Pancreas (tissue), 10 donors: ENCODE results near the gene BMPR1B. TPM values are rescaled to one million over a fixed set of nuclear protein-coding genes. Genes with fewer than 3 reads are reported as not detected.

Experiments used
- ATAC-seq, 4 donors: fragments of 200-7000 bp; cut with Tn5 transposase; one replicate each; pipeline versions ENCODE4 v1.8.0 to v1.9.1; 2020; ENCODE audit warnings: mild to moderate bottlenecking in 4 of 4, moderate library complexity in 4 of 4
- DNase-seq, 6 donors: peaks; one replicate each; pipeline ENCODE4 v3.0.0-alpha.2; 2020
- FAIRE-seq: peaks from 2 replicates; lab custom pipeline; 2012; peaks lifted over from hg19 to GRCh38; lab: Jason Lieb, UNC
- H3K27ac ChIP-seq, 4 donors: fragments of 200-600 bp; sonication (generic); 1 replicate in 3 of 4; 2 replicates in 1 of 4; pipeline versions ENCODE4 v1.5.0 to v1.8.0; 2020
- H3K27me3 ChIP-seq, 4 donors: fragments of 200-600 bp; one replicate each; pipeline ENCODE4 v1.8.0; 2021
- H3K36me3 ChIP-seq, 3 donors: fragments of 200-600 bp; sonication (generic) in 1 of 3; one replicate each; pipeline versions ENCODE4 v1.5.0 to v1.8.0; 2020 to 2021
- H3K4me1 ChIP-seq, 3 donors: fragments of 200-600 bp; one replicate each; pipeline ENCODE4 v1.8.0; 2021
- H3K4me3 ChIP-seq, 4 donors: fragments of 200-600 bp; sonication (generic) in 2 of 4; one replicate each; pipeline versions ENCODE4 v1.5.0 to v1.8.0; 2020 to 2021
- H3K9me3 ChIP-seq, 4 donors: fragments of 200-600 bp; one replicate each; pipeline ENCODE4 v1.8.0; 2021
- WGBS, 2 donors: extraction: QIAGEN DNeasy Blood & Tissue Kit; methylation state at CpG; one replicate each; pipeline ENCODE4 v1.1.7; 2013; 5-methylcytosine and 5-hydroxymethylcytosine counted together
- intact Hi-C, 3 donors: fragments of 100-400 bp; cut with DNase I; formaldehyde crosslinking; loops; one replicate each; pipeline versions ENCODE4 v1.11.1 to v1.14.2; 2022
- polyA plus RNA-seq, 2 donors: library from polyadenylated mRNA; stranded (reverse); fragments of 200-250 nt; gene quantifications; one replicate each; pipeline ENCODE4 v1.2.3, GENCODE V29; 2013
- total RNA-seq, 6 donors: library from RNA; stranded (reverse); fragmentation: NEBNext Ultra II Directional in 4 of 6; extraction: Animal tissue kit (Norgen Biotek cat#: 25700) in 4 of 6; gene quantifications; one replicate each; pipeline versions ENCODE4 v1.2.1 to v1.2.4, GENCODE V29; 2021 to 2023
- TF ChIP-seq, protein P1 (sequence below), 4 donors: fragments of 200-600 bp; sonication (generic) in 3 of 4; IDR thresholded peaks; one replicate each; pipeline versions ENCODE4 v1.5.0 to v1.8.0; 2021; ENCODE audit warnings: antibody characterized with exemption in 4 of 4
- donor health status: healthy with polysubstance abuse.
- donor health status: DM: no; HTN: no; CAD: no; lungs with moderate emphysema.
- donor health status: DM: no; HTN: no; CAD: no.
- donor health status: control.
- donor health status: control.
- donor health status: Bipolar disorder and iron deficiency.
- donor health status: DM: yes; HTN: yes; CAD: no.
- donor health status: DM: no; HTN: no; CAD: no.
- donor health status: DM: no; HTN: no; CAD: no.
- donor health status: DM: yes; HTN: yes; CAD: no.

BMPR1B gene
- total and polyA plus RNA-seq, 8 donors = 0.46 to 3.7 (median 1.6) TPM

DNA sequence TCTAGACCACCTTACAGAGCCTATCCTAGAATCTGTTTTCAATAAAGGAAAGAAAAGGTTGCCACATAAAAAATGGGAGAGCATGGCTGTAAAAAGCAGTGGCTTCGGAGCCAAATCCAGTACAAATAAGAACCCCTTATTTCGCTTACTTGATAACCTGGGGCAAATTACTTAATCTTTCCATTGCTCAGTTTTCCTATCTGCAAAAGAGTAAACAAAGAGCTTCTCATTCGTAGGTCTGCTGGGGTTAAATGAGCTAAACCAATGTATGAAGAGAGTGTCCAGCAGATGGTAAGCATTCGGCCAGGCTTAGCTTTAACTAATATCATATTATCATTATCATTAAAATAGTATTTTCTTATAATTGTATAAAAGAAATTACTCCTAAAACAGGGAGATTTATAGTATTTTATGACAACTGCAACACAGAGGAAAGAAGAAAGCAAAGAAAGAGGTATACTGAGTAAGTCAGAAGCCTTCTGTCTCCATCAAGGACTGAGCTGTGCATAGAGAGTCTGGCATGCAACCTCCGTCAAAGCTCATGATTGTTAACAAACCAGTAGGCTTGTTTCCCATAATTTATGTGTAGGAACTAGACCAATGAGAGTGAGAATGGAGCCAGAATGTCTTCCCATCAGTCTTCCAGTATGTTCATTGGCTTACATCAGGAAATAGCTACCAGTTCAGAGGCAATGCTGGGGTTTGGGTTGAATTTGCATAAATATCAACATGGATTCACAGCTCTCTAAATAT, 426.1 kb downstream of the BMPR1B start:
- Histone ChIP-seq H3K4me3 (no peak overlapping the region), H3K9me3 (no peaks in the 10 kb centered on the region), H3K27me3 (no peaks in the 10 kb centered on the region), H3K27ac (no peak overlapping the region), H3K36me3 (no peaks in the 10 kb centered on the region), H3K4me1 (no peaks in the 10 kb centered on the region)
- DNase-seq (no peak), ATAC-seq (no peak), FAIRE-seq (no peak)
- TF ChIP-seq, protein P1, sequence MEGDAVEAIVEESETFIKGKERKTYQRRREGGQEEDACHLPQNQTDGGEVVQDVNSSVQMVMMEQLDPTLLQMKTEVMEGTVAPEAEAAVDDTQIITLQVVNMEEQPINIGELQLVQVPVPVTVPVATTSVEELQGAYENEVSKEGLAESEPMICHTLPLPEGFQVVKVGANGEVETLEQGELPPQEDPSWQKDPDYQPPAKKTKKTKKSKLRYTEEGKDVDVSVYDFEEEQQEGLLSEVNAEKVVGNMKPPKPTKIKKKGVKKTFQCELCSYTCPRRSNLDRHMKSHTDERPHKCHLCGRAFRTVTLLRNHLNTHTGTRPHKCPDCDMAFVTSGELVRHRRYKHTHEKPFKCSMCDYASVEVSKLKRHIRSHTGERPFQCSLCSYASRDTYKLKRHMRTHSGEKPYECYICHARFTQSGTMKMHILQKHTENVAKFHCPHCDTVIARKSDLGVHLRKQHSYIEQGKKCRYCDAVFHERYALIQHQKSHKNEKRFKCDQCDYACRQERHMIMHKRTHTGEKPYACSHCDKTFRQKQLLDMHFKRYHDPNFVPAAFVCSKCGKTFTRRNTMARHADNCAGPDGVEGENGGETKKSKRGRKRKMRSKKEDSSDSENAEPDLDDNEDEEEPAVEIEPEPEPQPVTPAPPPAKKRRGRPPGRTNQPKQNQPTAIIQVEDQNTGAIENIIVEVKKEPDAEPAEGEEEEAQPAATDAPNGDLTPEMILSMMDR (IDR thresholded peaks at IDR 0.05) = no peak
- intact Hi-C loops = no loop called here
- 42 to 59% methylated on average over 5 of the region's 5 CpGs for WGBS, 2 donors

DNA sequence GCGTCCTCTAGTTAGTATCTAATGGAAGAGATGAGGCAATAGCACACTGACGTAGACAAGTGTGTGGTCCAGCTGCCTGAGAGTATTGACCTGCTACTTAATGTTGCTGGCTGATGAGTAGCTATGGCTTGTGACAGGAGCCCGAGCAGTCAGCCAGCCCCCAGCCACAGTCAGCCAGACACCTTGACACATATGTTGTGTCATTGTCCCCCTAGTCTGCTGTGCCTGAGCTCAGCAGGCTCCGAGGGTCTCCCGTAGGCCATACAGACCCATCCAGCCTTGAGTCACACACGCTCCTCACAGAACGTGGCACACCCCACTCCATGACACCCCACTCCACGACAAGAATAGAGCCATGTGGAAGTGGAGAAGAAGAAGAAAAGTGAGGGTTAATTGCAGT, 428.9 kb downstream of the BMPR1B start:
- FAIRE-seq = no peak
- DNase-seq = no peak
- Histone ChIP-seq H3K9me3 (no peaks in the 10 kb centered on the region), H3K27me3 (no peaks in the 10 kb centered on the region), H3K36me3 (no peaks in the 10 kb centered on the region), H3K4me3 (no peak overlapping the region), H3K27ac (no peak overlapping the region), H3K4me1 (no peaks in the 10 kb centered on the region)
- WGBS, 2 donors = 81 to 87% methylated on average over 8 of the region's 8 CpGs
- TF ChIP-seq, protein P1 (IDR thresholded peaks at IDR 0.05) = no peak
- ATAC-seq = no peak
- intact Hi-C loops = no loop called here

DNA sequence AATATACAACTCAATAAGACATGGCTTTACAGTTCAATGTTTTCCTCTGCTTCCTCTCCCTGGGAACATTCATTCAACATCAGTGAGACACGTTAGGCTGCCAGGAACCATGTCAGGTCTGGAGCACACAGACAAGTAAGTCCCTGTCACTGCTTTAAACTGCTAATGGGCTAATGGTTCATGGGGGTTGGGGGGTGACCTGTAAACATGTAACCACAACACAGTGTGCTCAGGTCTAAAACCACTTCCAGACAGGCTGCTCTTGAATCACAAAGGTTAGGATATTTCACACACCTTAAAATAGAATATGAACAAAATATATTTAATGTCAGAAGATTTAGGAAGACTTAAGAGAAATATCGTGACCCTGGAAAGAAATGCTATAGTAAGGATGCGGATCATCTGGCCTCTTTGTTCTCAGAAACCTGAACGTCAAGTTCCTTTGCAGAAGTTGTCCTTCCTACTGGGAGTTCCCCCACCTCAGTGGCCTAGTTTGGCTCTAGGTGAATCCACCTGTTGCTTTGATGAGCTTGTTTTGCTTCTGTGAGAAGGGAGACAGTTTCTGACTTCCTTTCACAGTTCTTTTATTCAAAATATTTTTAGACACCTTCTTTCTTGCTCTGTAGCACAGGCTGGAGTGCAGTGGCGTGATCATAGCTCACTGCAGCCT, 431.1 kb downstream of the BMPR1B start:
- no peaks in the 10 kb centered on the region for H3K4me1 ChIP-seq
- H3K27ac ChIP-seq = no peak overlapping the region
- intact Hi-C loops = no loop called here
- no peaks in the 10 kb centered on the region for H3K36me3 ChIP-seq
- H3K27me3 ChIP-seq = no peaks in the 10 kb centered on the region
- WGBS, 2 donors = 69 to 72% methylated on average over 5 of the region's 5 CpGs
- H3K4me3 ChIP-seq = no peak overlapping the region
- no peak for DNase-seq
- FAIRE-seq = no peak
- no peaks in the 10 kb centered on the region for H3K9me3 ChIP-seq
- ATAC-seq = no peak
- TF ChIP-seq, protein P1 (IDR thresholded peaks at IDR 0.05) = no peak

DNA sequence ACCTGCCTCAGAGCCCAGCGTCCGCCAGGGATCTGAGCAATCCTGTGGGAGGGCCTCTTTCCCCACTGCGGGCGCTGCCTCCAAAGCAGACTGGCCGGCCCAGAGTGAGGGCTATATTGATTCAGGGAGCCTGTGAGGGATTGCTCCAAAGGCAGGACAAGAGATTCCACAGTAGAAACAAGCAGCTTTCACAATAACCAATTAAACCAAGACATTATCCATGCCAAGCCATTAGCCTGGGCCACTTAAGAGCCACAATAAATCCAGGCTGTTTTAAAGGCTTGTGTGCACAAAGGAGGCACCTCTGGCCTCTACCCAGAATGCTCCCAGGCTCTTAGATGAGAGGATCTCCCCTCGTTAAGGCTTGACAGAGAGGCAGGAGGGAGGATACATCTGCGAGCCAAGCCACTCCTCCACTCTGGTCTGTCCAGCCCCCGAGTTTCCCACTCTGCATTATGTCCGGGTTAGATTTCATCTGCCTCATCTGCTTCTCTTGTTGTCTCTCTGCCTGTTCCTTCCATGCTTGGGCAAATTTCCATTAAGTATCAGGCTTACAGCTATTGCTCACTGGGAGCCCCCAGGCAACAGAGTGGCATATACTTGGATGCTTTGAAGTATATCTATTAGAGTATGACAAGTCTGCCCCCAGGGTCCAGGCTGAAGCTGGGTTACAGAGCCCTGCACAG, 433.1 kb downstream of the BMPR1B start:
- FAIRE-seq = no peak
- intact Hi-C loops = no loop called here
- Histone ChIP-seq H3K4me1 (no peaks in the 10 kb centered on the region), H3K4me3 (no peak overlapping the region), H3K36me3 (no peaks in the 10 kb centered on the region), H3K9me3 (no peaks in the 10 kb centered on the region), H3K27me3 (no peaks in the 10 kb centered on the region), H3K27ac (no peak overlapping the region)
- ATAC-seq = no peak
- 52 to 57% methylated on average over 9 of the region's 9 CpGs for WGBS, 2 donors
- no peak for DNase-seq
- TF ChIP-seq, protein P1 (IDR thresholded peaks at IDR 0.05) = no peak
